CD4-positive, alpha-beta T cell (primary cell): ENCODE data around the gene SACM1L. TPM values are rescaled to one million over a fixed set of nuclear protein-coding genes. Genes with fewer than 3 reads are reported as not detected.
A peak's percentile ranks its signal among the peaks of the same experiment; 100 is the strongest.

Experiments
- ATAC-seq: fragments of 200-7000 bp; cut with Tn5 transposase; one replicate; pipeline ENCODE4 v1.10.0; 2022; ENCODE audit warnings: mild to moderate bottlenecking; ENCODE audit not compliant: poor library complexity
- CTCF ChIA-PET: fragments of 350-600 bp; sonication (Branson Sonifier 250); formaldehyde crosslinking; loops from one replicate; lab custom pipeline; 2021; ENCODE audit warnings: antibody characterized with exemption, inconsistent platforms; lab: Charles Lee
- POLR2A ChIA-PET: fragments of 350-600 bp; sonication (Branson Sonifier 250); formaldehyde crosslinking; loops from one replicate; lab custom pipeline; 2021; ENCODE audit warnings: antibody characterized with exemption, inconsistent platforms; lab: Charles Lee
- DNase-seq, 14 experiments: peaks; one replicate each; pipeline ENCODE4 v3.0.0-alpha.2; 2013 to 2020; ENCODE audit warnings: mixed read lengths in 2 of 14
- H3K27ac ChIP-seq, 2 donors: one replicate each; pipeline versions ENCODE4 v1.5.1 to v1.7.0; 2013; ENCODE audit warnings: low read length in 2 of 2, low read depth in 1 of 2, mild to moderate bottlenecking in 1 of 2
- H3K27me3 ChIP-seq, 2 experiments: 1 replicate in 1 of 2; 2 replicates in 1 of 2; pipeline versions ENCODE4 v1.6.1 to v1.7.0; 2013; ENCODE audit warnings: low read length in 2 of 2, control low read depth in 1 of 2, mild to moderate bottlenecking in 1 of 2, moderate library complexity in 1 of 2; ENCODE audit not compliant: insufficient read depth in 2 of 2, control insufficient read depth in 1 of 2
- H3K36me3 ChIP-seq: one replicate; pipeline ENCODE4 v1.6.1; 2013; ENCODE audit warnings: low read length, control low read depth; ENCODE audit not compliant: insufficient read depth
- H3K4me1 ChIP-seq: one replicate; pipeline ENCODE4 v1.6.1; 2013; ENCODE audit warnings: low read length, control low read depth; ENCODE audit not compliant: insufficient read depth
- H3K4me3 ChIP-seq: one replicate; pipeline ENCODE4 v1.5.1; 2013; ENCODE audit warnings: mild to moderate bottlenecking, low read length, moderate library complexity
- H3K9me3 ChIP-seq, 2 experiments: 1 replicate in 1 of 2; 2 replicates in 1 of 2; pipeline versions ENCODE4 v1.6.1 to v1.7.0; 2013; ENCODE audit warnings: low read length in 2 of 2, mild to moderate bottlenecking in 2 of 2, control low read depth in 1 of 2, moderate library complexity in 1 of 2; ENCODE audit not compliant: control insufficient read depth in 1 of 2, insufficient read depth in 1 of 2
- H3K27ac Mint-ChIP-seq: one replicate; pipeline ENCODE4 v1.8.0; 2020; ENCODE audit warnings: mixed read lengths
- H3K27me3 Mint-ChIP-seq: one replicate; pipeline ENCODE4 v1.8.0; 2021; ENCODE audit warnings: mixed read lengths
- H3K36me3 Mint-ChIP-seq: one replicate; pipeline ENCODE4 v1.8.0; 2021; ENCODE audit warnings: low read depth, mixed read lengths
- H3K4me1 Mint-ChIP-seq: one replicate; pipeline ENCODE4 v1.8.0; 2021; ENCODE audit warnings: low read depth, mixed read lengths
- H3K4me3 Mint-ChIP-seq: one replicate; pipeline ENCODE4 v1.8.0; 2020; ENCODE audit warnings: mild to moderate bottlenecking, mixed read lengths
- H3K9me3 Mint-ChIP-seq: one replicate; pipeline ENCODE4 v1.8.0; 2020; ENCODE audit warnings: mixed read lengths
- intact Hi-C, 2 experiments: fragments of 100-400 bp; cut with DNase I in 1 of 2; cut with micrococcal nuclease in 1 of 2; formaldehyde crosslinking; loops; one replicate each; pipeline versions ENCODE4 v1.15.1 to v1.9.0; 2023 to 2025; cut with DNase I, micrococcal nuclease
- total RNA-seq, 174 experiments: library from RNA in 2 of 174; stranded (reverse) in 2 of 174; gene quantifications; one replicate each; pipeline ENCODE4 v1.2.3 and lab custom pipeline; 2021 to 2026
- TF ChIP-seq, protein P1 (sequence below): fragments of 200-600 bp; IDR thresholded peaks from one replicate; pipeline ENCODE4 v1.8.0; 2022; ENCODE audit warnings: antibody characterized with exemption, mild to moderate bottlenecking

The SACM1L gene
- total RNA-seq, 2 experiments from 2014 or later, result 41.9 to 44.3 TPM

DNA sequence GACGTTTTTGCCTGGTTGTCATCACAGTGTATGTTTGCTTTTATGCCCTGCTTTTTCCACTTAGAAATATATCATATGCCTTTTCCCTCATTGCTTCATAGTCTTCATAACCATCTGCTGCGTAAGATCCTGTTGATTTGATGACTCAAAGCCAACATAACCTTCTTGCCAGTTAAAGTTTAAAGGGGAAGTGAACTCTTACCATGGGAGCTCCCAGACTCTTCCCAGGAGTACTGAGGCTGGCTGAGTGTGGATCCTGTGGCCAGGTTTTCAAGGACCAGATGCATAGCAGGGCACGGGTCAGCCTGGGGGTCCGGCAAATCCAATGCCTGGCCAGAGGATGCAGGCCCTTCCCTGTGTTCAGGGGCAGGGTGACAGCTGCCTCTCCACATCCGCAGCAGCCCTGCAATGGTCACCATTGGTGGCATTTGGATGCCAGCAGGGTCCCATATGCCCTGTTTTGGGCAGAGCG, 42.0 kb upstream of the SACM1L start:
- H3K27me3 Mint-ChIP-seq, result no peaks in the 10 kb centered on the region
- CTCF ChIA-PET, result no interaction called here
- ATAC-seq, result no peak
- POLR2A ChIA-PET, result no interaction called here
- Histone ChIP-seq H3K9me3 (peaks cover 0 to 13% of the 10 kb centered on the region in 2 experiments), H3K4me3 (no peak overlapping the region), H3K4me1 (peaks cover 6% of the 10 kb centered on the region), H3K27me3 (no peaks in the 10 kb centered on the region), H3K27ac (no peak overlapping the region), H3K36me3 (peaks cover 7% of the 10 kb centered on the region)
- H3K27ac Mint-ChIP-seq, result no peak overlapping the region
- H3K4me3 Mint-ChIP-seq, result no peak overlapping the region
- DNase-seq, result peak in 2 of 14 experiments; percentile 35 to 38
- intact Hi-C loops, result no loop called here
- H3K4me1 Mint-ChIP-seq, result no peaks in the 10 kb centered on the region
- H3K36me3 Mint-ChIP-seq, result peaks cover 72% of the 10 kb centered on the region
- peaks cover 6% of the 10 kb centered on the region for H3K9me3 Mint-ChIP-seq
- TF ChIP-seq, protein P1, sequence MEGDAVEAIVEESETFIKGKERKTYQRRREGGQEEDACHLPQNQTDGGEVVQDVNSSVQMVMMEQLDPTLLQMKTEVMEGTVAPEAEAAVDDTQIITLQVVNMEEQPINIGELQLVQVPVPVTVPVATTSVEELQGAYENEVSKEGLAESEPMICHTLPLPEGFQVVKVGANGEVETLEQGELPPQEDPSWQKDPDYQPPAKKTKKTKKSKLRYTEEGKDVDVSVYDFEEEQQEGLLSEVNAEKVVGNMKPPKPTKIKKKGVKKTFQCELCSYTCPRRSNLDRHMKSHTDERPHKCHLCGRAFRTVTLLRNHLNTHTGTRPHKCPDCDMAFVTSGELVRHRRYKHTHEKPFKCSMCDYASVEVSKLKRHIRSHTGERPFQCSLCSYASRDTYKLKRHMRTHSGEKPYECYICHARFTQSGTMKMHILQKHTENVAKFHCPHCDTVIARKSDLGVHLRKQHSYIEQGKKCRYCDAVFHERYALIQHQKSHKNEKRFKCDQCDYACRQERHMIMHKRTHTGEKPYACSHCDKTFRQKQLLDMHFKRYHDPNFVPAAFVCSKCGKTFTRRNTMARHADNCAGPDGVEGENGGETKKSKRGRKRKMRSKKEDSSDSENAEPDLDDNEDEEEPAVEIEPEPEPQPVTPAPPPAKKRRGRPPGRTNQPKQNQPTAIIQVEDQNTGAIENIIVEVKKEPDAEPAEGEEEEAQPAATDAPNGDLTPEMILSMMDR, result no peak

DNA sequence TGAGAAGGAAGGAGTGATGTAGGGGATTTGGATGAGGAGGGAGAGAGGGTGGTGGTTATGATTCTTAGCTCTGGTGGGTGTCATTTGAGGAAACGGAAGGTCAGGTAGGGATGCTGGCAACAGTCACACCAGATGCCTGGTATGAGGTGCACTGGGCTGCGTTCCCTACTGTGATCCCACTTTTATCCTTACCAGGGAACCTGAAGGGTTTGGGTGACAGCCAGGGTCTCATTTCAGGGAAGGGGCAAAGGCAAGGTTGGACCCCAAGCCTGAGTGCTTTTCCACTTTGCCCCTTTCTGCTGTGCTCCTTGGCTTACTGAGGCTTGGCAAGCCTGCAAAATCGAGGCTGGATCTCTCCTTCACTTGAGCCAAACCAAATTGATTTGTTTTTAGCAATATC, 36.0 kb upstream of the SACM1L start:
- H3K4me3 Mint-ChIP-seq, result no peak overlapping the region
- CTCF ChIA-PET, result no interaction called here
- no peaks in the 10 kb centered on the region for H3K27me3 Mint-ChIP-seq

DNA sequence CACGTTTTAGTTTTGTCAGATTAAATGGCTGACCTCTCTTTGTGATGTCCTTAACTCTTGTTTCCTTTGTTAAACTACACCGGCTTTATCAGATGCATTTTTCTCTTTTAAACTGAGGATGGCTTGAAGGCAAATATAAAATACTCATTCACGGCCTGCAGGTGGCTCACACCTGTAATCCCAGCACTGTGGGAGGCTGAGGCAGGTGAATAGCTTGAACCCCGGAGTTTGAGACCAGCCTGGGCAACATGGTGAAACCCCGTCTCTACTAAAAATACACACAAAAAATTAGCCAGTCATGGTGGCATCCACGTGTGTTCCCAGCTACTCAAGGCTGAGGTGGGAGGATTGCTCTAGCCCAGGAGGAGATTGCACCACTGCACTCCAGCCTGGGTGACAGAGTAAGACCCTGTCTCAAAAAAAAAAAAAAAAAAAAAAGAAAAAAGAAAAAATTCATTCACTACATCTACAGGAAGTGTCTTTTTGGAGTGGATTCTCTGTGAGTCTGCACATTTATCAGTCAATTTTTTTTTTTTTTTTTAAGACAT, 34.7 kb upstream of the SACM1L start:
- Mint-ChIP-seq H3K36me3 (peaks cover 19% of the 10 kb centered on the region), H3K27ac (peak overlapping the region; percentile 49), H3K27me3 (no peaks in the 10 kb centered on the region), H3K4me3 (no peak overlapping the region), H3K4me1 (peaks cover 11% of the 10 kb centered on the region), H3K9me3 (peaks cover 3% of the 10 kb centered on the region)
- CTCF ChIA-PET, result interaction anchor here (0.7 to 1.2 kb wide), 2 partner anchors 49 to 145 kb away, joined by 4 to 5 read pairs; no protein-coding TSS in a partner anchor
- intact Hi-C loops, result no loop called here
- no peak for DNase-seq
- TF ChIP-seq, protein P1, result no peak
- POLR2A ChIA-PET, result no interaction called here
- peaks cover 5% of the 10 kb centered on the region for H3K4me1 ChIP-seq
- no peak for ATAC-seq
- no peak overlapping the region for H3K4me3 ChIP-seq
- no peak overlapping the region for H3K27ac ChIP-seq
- no peaks in the 10 kb centered on the region for H3K36me3 ChIP-seq
- no peaks in the 10 kb centered on the region for H3K27me3 ChIP-seq
- H3K9me3 ChIP-seq, result peaks cover 0 to 1% of the 10 kb centered on the region in 2 experiments

More for the DNA sequence above, 36.0 kb upstream of the SACM1L start:
- POLR2A ChIA-PET, result no interaction called here
- DNase-seq (no peak), ATAC-seq (no peak)
- Mint-ChIP-seq H3K9me3 (peaks cover 4% of the 10 kb centered on the region), H3K36me3 (peaks cover 28% of the 10 kb centered on the region), H3K4me1 (peaks cover 11% of the 10 kb centered on the region), H3K27ac (no peak overlapping the region)
- no peaks in the 10 kb centered on the region for H3K27me3 ChIP-seq
- intact Hi-C loops, result no loop called here
- H3K27ac ChIP-seq, result no peak overlapping the region
- TF ChIP-seq, protein P1, result no peak
- no peak overlapping the region for H3K4me3 ChIP-seq
- peaks cover 5% of the 10 kb centered on the region for H3K4me1 ChIP-seq
- H3K36me3 ChIP-seq, result no peaks in the 10 kb centered on the region
- H3K9me3 ChIP-seq, result peaks cover 0 to 5% of the 10 kb centered on the region in 2 experiments
